ENCODE results near the gene SERGEF.

SERGEF gene

DNA sequence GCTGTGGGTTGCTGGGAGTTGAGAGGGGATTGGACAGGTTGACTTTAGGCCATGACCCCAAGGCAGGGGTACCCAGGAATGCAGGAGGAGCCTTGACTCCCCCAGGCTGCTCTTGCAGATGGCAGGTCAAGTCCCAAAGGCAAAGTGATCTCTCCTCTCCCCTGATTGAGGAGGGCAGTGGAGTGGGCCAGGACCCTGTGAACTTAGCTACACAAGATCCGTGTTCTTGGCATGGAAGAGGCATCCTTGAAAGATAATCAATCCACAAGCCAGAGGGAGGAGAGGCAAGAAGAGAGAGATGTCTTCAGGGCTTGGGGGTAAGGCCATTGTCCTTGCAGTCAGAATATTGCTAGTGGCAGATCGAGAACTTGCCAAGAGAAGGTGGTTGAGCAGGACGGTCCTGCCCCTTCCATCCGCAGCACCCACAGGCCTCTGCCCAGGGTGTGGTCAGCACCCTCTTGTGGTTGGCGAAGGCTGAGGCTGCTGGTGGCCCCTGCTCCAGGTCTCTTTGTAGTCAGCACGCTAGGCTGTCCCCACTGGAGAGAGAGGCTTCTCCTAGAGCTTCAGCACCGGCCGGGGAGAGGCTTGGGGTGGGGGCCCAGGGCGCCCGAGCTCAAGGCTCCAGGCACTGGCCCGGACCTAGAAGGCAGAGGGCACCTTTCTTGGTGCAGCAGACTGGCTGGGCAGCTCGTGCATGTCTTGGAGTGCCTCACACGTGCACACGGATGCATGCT, 232.8 kb downstream of the SERGEF start:
- no peak for DNase-seq

DNA sequence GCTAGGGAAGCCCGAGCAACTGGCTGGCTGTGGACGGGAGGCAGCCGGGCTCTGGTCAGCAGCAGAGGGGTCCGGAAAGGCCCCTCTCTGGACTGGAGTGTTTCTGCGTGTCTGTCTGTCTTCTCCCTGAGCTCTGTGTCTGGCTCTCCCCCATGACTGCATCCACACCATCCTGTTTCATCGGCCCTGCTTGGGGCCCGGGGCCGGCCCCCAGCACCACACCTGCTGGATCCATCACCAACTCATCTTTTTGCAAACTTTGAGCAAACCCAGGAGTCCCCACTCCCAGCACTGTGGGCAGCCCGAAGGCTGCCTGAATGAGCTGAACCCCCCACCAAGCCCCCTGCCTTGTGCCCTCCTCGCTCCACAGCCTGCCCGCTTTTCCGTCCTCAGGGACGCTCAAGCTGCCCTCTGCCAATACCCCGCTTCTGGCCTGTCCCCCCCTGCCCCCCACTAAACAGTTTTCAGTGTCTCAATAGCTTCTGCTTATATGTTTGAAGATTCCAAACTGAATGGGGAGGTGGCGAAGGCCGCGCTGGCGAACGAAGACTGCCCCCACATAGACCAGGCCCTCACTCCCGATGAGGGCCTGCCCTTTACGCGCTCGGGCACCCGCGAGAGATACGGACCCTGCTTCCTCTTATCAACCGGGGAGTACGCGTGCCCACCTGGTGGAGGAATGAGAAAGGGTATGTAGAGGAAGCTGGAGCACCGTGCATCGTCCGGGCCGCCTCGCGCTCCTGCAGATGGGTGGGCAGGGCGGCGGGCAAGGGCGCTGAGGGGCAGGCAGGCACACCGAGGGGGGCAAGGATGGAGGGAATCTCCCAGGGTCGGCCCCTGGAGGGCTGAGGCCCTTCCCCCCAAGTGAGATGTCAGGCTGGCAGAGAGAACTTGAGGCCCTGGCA, 233.6 kb downstream of the SERGEF start:
- no peak for DNase-seq

DNA sequence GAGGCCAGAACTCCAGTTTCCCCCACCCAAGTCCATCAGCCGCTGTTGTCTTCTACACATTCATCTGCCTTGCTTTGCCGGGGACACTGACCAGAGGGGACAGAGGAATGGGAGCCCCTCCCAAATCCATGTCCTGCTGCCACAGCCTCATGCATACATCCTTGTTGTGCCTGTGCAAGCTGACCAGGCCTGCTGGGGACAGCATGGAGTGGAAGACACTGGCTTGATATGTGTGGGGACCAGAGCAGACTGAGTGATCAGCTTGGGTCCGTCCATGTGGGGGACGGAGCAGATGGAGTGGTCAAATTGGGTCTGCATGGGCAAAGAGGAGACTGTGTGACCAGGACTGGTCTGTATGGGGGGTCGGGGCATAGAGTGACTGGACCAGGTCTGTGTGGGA, 234.5 kb downstream of the SERGEF start:
- DNase-seq = no peak

DNA sequence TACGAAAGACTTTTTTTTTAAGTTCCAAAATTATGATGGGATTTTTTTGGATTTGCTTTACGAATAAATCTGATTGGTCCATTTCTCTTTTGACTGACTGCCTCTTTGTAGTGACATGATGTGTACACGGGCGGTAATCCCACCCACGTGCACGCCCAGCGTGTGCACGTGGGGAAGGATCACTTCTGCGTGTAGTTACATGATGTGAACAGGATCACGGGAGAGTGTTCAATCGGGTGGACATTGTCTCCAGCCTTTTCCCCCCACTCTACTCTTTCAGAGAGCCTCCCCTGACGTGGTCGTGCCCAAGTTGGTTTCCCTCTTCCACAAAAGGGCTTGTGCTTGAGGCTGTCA, 235.1 kb downstream of the SERGEF start:
- no peak for DNase-seq

DNA sequence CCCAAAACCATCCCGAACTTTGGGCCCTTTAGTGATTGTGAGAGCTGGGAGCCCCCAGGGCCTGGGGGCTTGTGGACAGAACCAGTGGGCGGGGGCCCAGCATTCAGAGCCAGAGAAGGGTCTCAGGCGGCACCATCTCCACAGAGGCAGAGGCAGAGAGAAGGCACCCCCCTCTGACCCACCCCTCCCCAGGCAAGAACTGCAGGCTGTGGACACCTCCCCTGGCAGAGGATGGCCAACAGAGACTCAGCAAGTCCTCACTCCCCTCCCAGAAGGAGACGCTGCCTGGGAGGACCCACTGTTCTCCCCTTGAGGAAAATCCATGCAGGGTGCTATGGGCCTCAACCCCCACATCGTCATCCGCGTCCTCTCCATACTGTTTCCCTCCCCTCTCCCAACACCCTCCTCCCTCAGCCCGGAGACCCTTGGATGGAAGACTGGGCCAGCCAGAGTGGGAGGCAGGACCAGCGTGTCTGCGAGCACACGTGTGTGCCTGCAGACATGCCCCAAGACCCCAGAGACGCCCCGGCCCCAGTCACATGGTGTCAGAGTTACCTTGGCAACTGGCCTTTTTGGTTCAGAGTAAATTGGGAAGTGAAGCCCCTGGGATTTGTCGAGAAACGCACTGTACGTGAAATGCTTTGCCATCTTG, 235.6 kb downstream of the SERGEF start:
- DNase-seq = no peak

DNA sequence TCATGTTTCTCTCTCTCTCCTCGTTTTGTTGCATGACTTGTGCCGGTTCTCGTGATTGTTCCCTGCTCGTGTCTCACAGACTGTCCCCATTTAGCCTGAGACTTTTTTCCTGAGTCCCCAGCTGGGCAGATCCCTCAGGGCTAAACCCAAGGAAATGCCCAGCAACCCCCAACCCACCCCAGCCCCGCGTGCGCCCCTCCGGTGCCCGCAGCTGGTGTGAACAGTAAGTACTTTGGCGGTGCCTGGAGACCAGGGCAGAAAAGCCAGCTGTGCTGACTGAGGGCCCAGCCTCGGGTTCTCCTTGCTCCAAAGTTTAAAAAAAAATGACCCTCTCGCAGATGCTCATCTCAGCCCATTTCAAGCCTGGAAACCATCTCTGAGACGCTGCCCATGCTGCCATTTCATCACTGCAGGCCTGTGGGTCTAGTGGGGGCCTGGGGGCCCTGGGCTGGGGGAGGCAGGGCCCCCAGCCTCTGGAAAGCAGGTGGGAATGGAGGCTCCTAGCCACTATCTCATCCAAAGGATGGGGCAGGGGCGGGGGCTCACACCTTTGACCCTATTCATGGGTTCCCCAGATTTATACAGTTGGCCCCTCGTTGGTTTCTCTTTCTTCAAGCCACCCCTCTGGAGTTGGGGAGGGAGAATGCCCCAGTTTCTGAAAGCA, 236.5 kb downstream of the SERGEF start:
- no peak for DNase-seq

DNA sequence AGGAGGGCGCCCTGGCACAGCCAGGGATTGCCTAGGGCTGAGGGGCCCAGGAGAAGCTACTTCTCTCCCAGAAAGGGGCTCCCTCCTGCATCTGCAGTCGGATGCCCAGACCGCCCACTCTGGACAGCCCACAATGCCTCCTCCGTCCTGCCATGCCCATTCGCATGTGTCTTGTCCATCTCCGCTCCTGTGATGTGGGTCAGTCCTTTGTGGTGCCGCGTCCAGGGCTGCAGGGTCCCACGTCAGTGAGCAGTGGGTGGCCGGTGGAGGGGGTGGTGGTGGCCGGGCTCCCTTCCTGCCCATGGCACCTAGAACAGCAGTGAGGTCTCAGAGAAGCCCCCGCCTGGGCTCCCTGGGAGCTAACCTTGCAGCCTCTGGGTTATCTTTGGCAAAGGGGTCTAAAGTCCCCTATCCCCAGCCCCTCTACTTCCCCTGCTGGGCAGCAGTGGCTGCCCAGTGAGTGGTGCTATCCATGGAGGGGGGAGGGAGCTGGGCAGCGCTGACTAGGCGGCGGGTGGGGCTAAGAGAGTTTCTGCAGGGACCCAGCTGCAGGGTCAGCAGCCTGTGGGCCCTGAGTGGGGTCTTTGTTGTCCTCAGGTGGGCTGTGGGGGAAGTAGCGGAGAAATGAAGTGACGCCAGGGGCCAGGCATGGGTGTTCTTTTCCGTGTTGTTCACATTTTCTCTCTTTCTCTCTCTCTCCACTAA, 237.2 kb downstream of the SERGEF start:
- DNase-seq = no peak

DNA sequence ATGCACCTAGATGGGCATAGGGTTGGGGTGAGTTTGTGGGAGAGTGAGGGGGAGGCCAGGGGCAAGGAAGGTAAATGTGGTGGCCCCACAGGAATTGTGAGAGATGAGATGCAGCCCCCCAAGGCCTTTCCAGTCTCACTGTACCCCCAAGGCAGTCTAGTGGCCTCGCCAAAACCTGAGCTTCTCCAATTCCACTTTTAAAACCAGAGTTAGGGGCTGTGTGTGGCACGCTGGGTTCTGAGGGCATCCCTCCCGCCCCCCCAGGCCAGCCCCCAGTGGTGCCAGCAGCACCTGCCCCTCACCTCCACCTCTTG, 237.9 kb downstream of the SERGEF start:
- DNase-seq = no peak

DNA sequence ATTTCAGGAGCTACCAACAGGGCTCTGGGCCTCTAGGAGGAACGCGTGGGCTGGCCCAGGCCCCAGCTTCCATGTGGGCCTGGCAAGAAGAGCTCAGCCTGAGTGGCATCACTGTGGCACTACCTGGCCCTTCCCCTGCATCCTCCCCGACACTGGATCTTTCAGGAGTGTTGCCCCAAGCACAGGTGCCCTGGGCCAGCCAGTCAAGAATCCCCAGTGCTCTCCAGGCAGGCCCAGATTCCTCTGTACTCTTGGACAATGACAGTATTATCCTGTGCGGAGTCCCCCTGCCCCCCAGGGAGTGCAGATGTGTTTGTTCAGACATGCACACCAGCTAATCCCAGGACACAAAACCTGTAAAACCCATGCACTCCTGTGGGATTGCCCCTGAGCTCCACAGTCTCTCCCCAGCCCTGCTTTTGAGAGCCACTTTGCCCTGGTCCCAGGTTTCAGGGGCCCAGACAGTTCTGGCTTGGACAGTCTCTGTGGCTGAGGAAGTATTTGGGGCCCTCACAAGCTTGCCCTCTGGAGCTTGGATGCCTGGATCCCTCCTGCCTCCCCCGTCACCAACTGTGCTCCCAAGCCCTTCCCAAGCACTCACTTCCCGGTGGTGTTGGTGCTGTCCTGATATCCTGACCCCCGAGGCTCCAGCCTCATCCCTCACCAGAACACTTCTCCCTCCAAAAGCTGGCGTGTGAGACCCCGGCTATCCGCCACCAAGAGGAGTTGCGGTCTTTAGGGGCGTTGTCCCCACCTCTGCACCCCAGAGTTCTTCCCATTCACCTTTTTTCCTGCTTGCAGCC, 238.4 kb downstream of the SERGEF start:
- DNase-seq = no peak

DNA sequence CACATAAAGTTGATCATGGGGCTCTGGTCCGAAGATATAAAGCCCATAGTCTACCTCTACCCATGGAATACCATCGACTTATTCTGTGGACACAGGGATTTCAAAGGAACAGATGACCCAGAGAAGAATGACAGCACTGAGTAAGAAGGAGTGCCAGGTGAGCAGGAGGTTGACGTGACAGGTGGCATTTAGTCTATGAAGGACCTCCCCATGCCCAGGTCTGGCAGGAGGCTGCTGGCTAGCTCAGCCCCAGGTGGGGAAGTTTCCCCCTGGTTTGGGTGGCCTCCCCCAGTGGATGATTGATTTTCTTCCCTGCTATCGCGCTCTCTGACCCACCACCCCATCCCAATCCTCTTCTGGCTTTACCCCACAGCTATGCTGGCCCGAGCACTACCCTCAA, 239.2 kb downstream of the SERGEF start:
- no peak for DNase-seq

DNA sequence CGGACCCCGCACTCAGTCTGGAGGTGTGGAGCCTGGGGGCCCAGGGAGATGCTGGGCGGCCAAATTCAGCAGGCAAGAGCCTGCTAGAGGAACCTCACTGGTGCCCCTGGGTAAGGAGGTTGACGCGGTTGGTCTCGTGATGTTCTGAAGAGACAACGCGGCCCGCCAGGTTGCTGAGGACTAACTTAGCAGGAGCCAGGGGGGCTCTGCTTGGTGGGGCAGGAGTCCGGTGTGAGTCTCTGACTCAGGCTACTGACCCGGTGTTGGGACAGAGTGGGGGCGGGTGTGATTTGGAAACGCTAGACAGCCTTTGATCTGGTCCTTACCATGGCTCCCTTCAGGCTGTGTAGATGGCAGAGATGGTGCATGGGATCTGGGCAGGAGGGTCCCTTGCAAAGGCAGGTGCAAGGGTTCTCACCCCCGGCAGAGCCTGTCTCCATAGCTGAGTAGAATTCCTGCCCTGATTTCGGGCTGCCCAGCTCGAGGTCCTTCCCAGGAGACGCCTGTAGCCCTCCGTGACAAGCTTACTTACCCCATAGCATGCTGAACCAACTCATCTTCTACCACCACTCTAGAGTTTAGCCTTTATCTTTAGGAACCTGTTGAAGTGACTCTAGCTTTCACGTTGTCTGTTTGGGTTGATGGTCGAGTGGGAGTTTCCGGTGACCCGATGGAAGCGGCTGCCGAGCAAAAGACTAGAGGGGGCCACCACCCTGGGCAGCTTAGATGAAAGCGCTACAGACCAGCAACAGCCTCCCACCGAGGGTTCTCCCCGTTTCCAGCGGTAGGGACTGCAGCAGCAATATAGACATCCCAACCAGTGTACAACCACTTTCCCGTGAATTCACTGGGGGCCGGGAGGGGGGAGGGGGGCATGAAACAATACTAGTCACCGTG, 239.9 kb downstream of the SERGEF start:
- no peak for DNase-seq

DNA sequence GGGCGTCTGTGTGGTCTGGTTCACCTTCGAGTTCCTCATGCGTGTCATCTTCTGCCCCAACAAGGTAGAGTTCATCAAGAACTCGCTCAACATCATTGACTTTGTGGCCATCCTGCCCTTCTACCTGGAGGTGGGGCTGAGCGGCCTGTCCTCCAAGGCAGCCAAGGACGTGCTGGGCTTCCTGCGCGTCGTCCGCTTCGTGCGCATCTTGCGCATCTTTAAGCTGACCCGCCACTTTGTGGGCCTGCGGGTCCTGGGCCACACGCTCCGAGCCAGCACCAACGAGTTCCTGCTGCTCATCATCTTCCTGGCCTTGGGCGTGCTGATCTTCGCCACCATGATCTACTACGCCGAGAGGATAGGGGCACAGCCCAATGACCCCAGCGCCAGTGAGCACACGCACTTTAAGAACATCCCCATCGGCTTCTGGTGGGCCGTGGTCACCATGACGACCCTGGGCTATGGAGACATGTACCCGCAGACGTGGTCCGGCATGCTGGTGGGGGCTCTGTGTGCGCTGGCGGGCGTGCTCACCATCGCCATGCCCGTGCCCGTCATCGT, 240.9 kb downstream of the SERGEF start:
- DNase-seq = no peak

DNA sequence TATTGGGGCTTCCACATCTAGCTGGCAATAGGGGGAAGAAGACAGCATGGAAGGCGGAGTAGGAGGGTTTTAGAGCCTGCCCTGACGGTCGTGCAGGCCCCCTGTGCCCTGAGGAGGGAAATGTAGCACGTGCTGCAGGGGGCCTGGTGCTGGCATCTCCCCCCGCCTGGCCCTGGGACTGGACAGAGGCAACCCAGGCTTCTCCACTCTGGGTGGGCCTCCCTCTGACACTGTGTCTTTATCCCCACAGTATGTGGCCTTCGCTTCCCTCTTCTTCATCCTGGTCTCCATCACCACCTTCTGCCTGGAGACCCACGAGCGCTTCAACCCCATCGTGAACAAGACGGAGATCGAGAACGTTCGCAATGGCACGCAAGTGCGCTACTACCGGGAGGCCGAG, 241.4 kb downstream of the SERGEF start:
- no peak for DNase-seq

DNA sequence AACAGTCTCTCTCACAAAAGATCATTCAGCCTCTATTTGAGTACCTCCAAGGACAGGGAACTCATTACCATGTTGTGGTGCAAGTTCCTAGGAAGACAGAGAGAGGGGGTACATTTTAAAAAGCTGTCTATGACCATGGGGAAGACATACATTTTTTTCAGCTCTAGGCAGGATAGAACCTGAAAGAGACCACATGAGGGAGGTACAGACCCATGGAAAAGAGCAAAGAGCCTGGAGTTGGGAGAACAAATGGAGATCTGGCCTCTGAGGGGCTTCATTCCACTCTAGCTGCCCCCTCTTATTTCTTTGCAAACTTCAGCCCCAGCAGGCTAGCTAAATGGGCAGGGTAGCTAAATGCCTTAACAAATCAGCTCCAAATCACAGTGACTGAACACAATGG, 241.9 kb downstream of the SERGEF start:
- no peak for DNase-seq

DNA sequence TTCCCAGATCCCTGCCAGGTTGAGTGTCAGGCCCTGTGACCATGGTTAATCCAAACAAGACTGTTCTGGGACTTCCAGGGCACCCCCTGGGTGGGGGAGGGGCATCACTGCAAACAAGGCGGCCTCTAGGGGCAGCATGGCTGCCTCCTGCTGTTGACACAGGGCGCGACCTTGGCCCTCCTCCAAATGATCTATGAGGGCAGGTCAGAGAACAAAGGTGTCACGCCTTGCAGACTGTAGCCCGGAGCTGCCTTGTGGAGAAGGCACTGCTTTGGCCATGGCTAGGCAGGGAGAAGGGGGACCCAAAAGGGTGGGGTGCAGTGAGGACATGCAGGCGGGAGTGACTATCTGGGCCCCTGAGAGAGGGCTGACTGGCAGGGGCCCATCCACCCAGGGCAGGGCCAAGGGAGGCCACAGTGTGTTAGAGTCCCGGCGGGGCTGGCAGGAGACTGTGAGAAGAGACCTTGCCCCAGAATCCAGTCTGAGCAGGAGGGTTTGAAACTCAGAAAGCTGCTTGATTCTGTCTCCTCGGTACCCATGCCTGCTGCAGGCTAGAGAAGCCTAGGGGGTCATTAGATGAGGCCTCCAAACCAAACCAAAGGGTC, 242.7 kb downstream of the SERGEF start:
- no peak for DNase-seq

DNA sequence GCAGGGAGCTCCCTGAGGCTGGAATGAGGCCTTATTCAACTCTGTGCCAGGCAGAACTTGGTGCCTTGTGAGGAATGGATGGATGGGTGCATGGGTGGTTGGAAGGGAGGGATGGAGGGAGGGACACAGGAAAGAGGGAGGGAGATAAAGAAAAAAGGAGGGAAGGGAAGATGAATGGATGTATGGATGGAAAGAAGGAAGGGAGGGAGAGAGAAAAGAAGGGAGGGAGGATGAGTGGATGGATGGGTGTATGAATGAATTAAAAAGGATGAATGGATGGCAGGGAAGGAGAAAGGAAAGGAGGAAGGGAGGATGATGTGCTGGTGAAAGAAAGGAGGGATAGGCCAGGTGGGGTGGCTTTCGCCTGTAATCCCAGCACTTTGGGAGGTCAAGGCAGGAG, 243.6 kb downstream of the SERGEF start:
- DNase-seq = no peak

DNA sequence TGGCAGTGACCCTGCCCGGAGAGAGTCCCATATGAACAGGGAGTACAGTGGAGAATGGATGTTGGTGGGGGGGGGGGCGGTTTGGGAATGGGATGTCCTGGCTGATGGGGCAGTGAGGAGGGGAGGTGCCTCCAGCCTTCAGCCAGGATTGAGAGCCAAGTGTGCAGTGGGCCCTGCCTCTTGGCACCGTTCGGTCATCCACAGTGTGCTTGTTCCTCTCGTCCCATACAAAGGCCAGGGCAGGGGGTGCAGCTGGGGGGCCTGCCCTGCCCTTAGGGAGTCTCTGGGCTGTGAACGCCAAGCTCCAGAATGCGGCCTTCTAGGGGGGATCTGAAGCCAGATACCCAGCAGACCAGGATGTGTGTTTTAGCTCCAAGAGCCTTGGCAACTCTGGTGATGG, 244.3 kb downstream of the SERGEF start:
- no peak for DNase-seq

DNA sequence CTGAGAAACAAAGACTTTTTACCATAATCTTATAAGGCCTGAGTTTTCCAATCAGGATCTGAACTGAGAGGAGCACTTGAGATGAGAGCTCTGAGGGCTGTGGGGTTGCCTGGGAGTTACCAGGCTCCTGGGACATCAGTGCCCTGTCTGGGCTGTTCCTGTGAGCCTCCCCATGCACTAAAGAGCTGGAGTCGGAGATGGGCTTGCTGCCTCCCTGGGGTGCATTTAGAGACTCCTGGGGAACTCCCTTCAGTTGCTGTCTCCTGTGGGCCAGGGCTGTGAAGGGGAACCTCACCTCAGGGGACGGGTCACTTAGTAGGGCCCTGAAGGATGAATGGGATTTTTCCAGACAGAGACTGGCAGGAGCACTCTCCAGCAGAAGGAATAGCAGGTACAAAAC, 244.9 kb downstream of the SERGEF start:
- DNase-seq = no peak

DNA sequence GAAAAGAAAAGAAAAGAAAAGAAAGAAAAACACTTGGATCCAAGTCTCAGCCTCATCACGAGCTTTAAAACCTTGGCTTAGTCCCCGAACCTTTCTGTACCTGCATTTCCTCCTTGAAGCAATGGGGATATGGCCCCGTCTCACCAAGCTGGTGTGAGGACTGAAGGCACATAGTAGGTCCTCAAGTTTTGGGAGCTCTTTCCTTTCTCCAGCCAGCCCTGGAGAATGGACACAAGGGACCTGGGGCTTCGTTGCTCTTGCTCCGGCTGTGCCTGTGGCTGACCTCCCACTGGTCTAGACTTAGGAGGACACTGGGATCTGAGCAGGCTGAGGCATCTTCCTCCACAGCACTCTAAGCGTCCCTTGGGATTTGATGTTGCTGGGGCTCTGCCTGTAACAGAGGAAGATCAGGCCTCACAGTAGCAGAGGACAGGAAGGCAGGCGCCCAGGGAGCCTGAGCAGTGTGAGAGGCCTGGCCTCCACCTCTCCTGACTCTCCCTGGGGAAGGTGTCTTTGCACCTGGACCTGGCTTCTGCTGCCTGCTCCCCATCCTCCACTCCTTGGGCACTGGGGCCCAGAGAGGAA, 245.5 kb downstream of the SERGEF start:
- DNase-seq = peak; percentile 25

DNA sequence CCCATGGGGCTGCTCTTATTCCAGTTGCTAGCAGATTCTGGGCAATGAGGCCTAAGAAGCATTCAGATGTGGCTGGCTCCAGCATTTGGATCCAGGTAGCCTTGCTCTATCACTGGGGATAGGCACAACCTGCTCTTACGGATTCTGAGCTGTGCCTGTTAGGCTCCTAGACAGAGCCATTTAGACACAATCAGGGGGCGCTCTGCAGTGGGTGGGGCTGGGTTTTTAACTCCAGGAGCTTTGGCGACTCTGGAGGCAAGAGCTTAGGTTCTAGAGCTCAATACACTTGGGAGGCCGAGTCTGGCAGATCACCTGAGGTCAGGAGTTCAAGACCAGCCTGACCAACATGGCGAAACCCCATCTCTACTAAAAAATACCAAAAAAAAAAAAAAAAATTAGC, 246.3 kb downstream of the SERGEF start:
- no peak for DNase-seq

Data from fibroblast of skin of right quadriceps (primary cell).